Measurements from ENCODE around the gene TPGS1. TPM values are rescaled to one million over a fixed set of nuclear protein-coding genes. Genes with fewer than 3 reads are reported as not detected.

Gene TPGS1, protein sequence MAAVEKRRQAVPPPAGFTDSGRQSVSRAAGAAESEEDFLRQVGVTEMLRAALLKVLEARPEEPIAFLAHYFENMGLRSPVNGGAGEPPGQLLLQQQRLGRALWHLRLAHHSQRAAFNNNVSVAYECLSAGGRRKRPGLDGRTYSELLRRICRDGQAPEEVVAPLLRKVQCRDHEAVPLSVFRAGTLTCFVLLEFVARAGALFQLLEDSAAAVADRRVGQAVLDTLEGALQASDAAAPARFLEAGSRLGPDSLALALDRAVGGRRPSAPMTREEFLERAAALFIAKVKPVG
- total RNA-seq = 28.9 TPM

GRCh38 chr19:507286-508203 is at the start of gene TPGS1:
Gene TPGS1 (plus strand): TSS chr19:507497. CDS start chr19:507507, 10 bp downstream.

DNA sequence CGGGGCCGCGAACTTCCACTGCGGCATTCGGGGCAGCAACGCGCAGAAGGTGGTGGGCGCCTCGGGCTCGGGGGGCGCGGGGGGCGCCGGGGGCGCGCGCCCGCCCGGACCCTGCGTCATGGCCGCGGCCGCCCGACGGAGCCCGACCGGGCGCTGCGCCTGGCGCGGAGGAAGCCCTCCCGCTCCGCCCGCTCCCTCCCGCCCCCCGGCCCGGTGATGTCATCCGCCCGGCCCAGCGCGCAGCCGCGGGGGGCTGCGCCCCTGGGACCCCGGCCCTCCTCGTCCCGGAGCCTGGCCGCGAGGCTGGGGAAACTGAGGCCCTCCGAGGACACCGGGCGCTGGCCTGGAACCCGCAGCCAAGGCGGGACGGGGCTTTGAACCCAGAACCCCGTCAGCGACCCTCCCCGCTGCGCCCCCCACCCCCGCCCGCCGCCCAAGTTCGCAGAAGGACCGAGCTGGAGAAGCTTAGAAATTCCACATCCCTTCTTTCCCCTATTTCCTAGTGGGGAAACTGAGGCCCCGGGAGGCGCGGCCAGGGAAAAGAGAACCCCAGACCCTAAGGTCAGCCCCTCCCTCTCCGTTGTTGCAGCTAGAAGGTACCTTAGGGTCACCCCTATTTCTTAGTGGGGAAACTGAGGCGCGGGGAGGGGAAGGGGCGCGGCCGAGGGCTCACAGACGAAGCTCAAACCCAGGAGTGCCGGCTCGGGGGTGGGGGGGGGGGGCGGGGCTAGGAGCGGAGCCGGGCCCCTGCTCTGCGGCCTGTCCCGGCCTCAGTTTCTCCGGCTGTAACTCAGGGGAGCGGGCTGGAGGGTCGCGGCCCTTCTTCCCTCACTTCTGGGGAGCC is 46.2 kb upstream of the TPGS1 start, which contains the start of gene SHC2:
Gene SHC2, minus strand, starts transcription at position 157 of the 844 bp plus-strand sequence. Its CDS starts 37 bp downstream, at position 120.

DNA sequence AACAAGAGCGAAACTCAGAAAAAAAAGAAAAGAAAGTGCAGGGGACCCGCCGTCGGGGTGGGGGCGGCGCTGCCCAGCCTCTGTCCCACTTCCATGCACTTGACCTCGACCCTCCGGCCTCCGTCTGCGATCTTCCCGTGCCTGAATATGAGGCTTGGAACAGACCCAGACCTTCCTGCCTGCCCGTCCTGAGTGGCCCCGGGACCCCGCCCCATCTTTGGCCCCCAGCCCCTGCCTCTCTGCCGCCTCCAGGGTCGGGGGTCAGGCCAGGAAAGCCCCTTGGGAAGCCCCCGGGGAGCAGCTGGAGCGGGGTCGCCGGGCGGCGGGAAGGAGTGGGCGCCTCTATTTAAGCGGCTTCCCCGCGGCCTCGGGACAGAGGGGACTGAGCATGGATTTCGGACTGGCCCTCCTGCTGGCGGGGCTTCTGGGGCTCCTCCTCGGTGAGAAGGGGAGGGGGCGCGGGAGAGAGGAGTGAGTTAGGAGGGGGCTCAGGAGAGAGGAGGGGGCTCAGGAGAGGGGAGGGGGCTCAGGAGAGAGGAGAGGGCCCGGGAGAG is 11.1 kb upstream of the TPGS1 start, which contains the start of gene MADCAM1:
Gene MADCAM1, plus strand, starts transcription at position 375 of the 554 bp plus-strand sequence. Its CDS starts 14 bp downstream, at position 389.

DNA sequence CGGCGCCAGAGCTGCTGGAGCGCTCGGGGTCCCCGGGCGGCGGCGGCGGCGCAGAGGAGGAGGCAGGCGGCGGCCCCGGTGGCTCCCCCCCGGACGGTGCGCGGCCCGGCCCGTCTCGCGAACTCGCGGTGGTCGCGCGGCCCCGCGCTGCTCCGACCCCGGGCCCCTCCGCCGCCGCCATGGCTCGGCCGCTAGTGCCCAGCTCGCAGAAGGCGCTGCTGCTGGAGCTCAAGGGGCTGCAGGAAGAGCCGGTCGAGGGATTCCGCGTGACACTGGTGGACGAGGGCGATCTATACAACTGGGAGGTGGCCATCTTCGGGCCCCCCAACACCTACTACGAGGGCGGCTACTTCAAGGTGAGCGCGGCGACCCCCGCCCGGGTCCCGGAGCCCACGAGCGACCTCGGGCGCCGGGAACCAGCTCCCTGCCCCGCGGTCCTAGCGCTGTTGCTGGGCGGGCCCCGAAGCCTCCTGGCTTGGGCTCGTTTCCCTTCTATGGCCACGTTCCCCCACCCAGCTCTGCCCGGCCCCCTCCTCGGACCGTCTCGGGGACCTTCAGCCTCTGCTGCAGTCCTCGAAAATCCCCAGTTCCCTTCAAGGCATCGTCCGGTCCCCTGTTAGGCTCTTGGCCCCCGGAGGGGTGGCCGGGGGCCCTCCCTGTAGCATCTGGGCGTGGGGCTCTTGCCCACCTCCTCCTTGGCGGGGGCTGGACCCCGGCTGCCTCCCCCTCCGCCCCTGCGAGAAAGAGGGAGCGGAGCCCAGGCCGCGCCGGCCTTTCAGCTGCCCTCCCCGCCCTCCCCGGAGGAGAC is 24.7 kb downstream of the TPGS1 start, which contains the start of gene CDC34:
Gene CDC34, plus strand, starts transcription at position 8 of the 808 bp plus-strand sequence. Its CDS starts 172 bp downstream, at position 180.

GRCh38 chr19:543910-544608 is 36.8 kb downstream of the TPGS1 start, which contains the start of gene GZMM:
Gene GZMM (plus strand): TSS chr19:544053. CDS start chr19:544072, 19 bp downstream.

Other genes starting within 250 kb of the TPGS1 start
- gene PLPP2, start 216.1 kb upstream of the TPGS1 start, total RNA-seq = 12.6 TPM
- 32.2 TPM for gene MIER2, start 162.7 kb upstream of the TPGS1 start, total RNA-seq
- 3.8 TPM for gene C2CD4C, start 98.3 kb upstream of the TPGS1 start, total RNA-seq
- 22.5 TPM for gene SHC2, start 46.5 kb upstream of the TPGS1 start, total RNA-seq
- gene MADCAM1, start 11.0 kb upstream of the TPGS1 start, total RNA-seq = 1.3 TPM
- 83.5 TPM for gene CDC34, start 24.3 kb downstream of the TPGS1 start, total RNA-seq
- gene GZMM, start 36.6 kb downstream of the TPGS1 start, total RNA-seq = not detected
- 413 TPM for gene BSG, start 65.1 kb downstream of the TPGS1 start, total RNA-seq
- gene HCN2, start 82.4 kb downstream of the TPGS1 start, total RNA-seq = 6.0 TPM
- gene POLRMT, start 126.0 kb downstream of the TPGS1 start, total RNA-seq = 33.2 TPM
- gene FGF22, start 132.4 kb downstream of the TPGS1 start, total RNA-seq = not detected
- 25.8 TPM for gene RNF126, start 155.7 kb downstream of the TPGS1 start, total RNA-seq
- 36.6 TPM for gene FSTL3, start 168.9 kb downstream of the TPGS1 start, total RNA-seq
- gene PRSS57, start 188.0 kb downstream of the TPGS1 start, total RNA-seq = not detected
- gene PALM, start 201.4 kb downstream of the TPGS1 start, total RNA-seq = 145 TPM
- 1.4 TPM for gene MISP, start 243.6 kb downstream of the TPGS1 start, total RNA-seq